Fibroblast of upper back skin (primary cell): ENCODE results near the gene B4GALT1.
A peak's percentile ranks its signal among the peaks of the same experiment; 100 is the strongest.
"Not testable (repeated sequence)": the region's sequence is repeated elsewhere in the genome, so short reads cannot be mapped to it uniquely, and the experiment has no call there.

Experiments
- DNase-seq: peaks from one replicate; pipeline ENCODE4 v3.0.0-alpha.2; 2013

The B4GALT1 gene

GRCh38 chr9:33182519-33182918, 15.4 kb upstream of the B4GALT1 start:
- DNase-seq, result no peak

GRCh38 chr9:33180526-33181184, 13.5 kb upstream of the B4GALT1 start:
- DNase-seq, result peak; percentile 75

GRCh38 chr9:33178972-33179697, 12.0 kb upstream of the B4GALT1 start:
- DNase-seq, result no peak

- DNase-seq, result no peak
These were observed 10.5 kb upstream of the B4GALT1 start for GRCh38 chr9:33177639-33178038.

GRCh38 chr9:33177086-33177485, 9.9 kb upstream of the B4GALT1 start:
- no peak for DNase-seq

GRCh38 chr9:33175649-33176325, 8.7 kb upstream of the B4GALT1 start:
- no peak for DNase-seq

GRCh38 chr9:33172256-33173238, 5.4 kb upstream of the B4GALT1 start:
- no peak for DNase-seq

- no peak for DNase-seq
These were observed 3.6 kb upstream of the B4GALT1 start for GRCh38 chr9:33170464-33171415.

- no peak for DNase-seq
These were observed 1.9 kb upstream of the B4GALT1 start for GRCh38 chr9:33168941-33169544.

- DNase-seq, result no peak
These were observed 881 bp upstream of the B4GALT1 start for GRCh38 chr9:33167972-33168461.

- DNase-seq, result no peak
These were observed 679 bp downstream of the B4GALT1 start for GRCh38 chr9:33166231-33167083.

- peak; percentile 74 for DNase-seq
These were observed 1.6 kb downstream of the B4GALT1 start for GRCh38 chr9:33165263-33166151.

GRCh38 chr9:33164921-33165262, 2.2 kb downstream of the B4GALT1 start:
- DNase-seq, result not testable (repeated sequence)

- DNase-seq, result no peak
These were observed 2.9 kb downstream of the B4GALT1 start for GRCh38 chr9:33164138-33164809.

- DNase-seq, result no peak
These were observed 3.6 kb downstream of the B4GALT1 start for GRCh38 chr9:33163433-33164137.

GRCh38 chr9:33162721-33163311, 4.3 kb downstream of the B4GALT1 start:
- peak; percentile 94 for DNase-seq

- no peak for DNase-seq
These were observed 5.5 kb downstream of the B4GALT1 start for GRCh38 chr9:33161589-33162132.
